HepG2 (cell line): ENCODE data around the gene RNF8. TPM values are rescaled to one million over a fixed set of nuclear protein-coding genes. Genes with fewer than 3 reads are reported as not detected.

Experiments
- ATAC-seq: fragments of 200-7000 bp; cut with Tn5 transposase; 3 replicates; pipeline ENCODE4 v1.9.1; 2020; ENCODE audit warnings: mild to moderate bottlenecking, moderate library complexity
- BruUV-seq: library from RNA; stranded (reverse); fragments of 400-500 nt; replicated peaks from 2 replicates; lab custom pipeline; 2021; lab: Mats Ljungman, UMichigan
- CTCF ChIA-PET: fragments of 300-600 bp; formaldehyde crosslinking; extraction: SDS; loops from one replicate; lab custom pipeline; 2021; ENCODE audit warnings: low total read pairs, inconsistent platforms, low intra/inter-chr PET ratio; lab: Yijun Ruan, JAX
- POLR2A ChIA-PET: fragments of 350-600 bp; sonication (Branson Sonifier 250); formaldehyde crosslinking; loops from one replicate; lab custom pipeline; 2020; ENCODE audit warnings: antibody characterized with exemption, inconsistent platforms; lab: Yijun Ruan, JAX
- DNase-seq: peaks from one replicate; pipeline ENCODE4 v3.0.0-alpha.2; 2015; ENCODE audit warnings: low spot score
- FAIRE-seq: peaks from 3 replicates; lab custom pipeline; 2011; peaks lifted over from hg19 to GRCh38; lab: Jason Lieb, UNC
- H2AFZ ChIP-seq: one replicate; pipeline ENCODE4 v1.6.1; 2011; ENCODE audit warnings: low read length, inconsistent platforms
- H3K27ac ChIP-seq: fragments of 300-600 bp; 3 replicates; pipeline ENCODE4 v1.8.0; 2011; ENCODE audit warnings: mixed run types, mild to moderate bottlenecking, mixed read lengths, low read length, inconsistent platforms; ENCODE audit not compliant: insufficient read depth; ENCODE audit errors: extremely low read length
- H3K27me3 ChIP-seq, 2 experiments: fragments of 200-600 bp in 1 of 2; 2 replicates in 1 of 2; 3 replicates in 1 of 2; pipeline versions ENCODE4 v1.6.0 to v1.8.0; 2011; ENCODE audit warnings: low read length in 2 of 2, mild to moderate bottlenecking in 2 of 2, moderate library complexity in 2 of 2, inconsistent platforms in 1 of 2; ENCODE audit not compliant: insufficient read depth in 2 of 2, control insufficient read depth in 1 of 2
- H3K36me3 ChIP-seq, 2 experiments: fragments of 200-600 bp in 1 of 2; replicated peaks in 1 of 2; 2 replicates in 1 of 2; 3 replicates in 1 of 2; pipeline versions ENCODE4 v1.5.1 to v1.8.0; 2011; ENCODE audit warnings: low read length in 2 of 2, inconsistent platforms in 1 of 2; ENCODE audit not compliant: insufficient read depth in 2 of 2, control insufficient read depth in 1 of 2
- H3K4me1 ChIP-seq: 2 replicates; pipeline ENCODE4 v1.5.1; 2012; ENCODE audit warnings: low read length, inconsistent platforms; ENCODE audit not compliant: insufficient read depth
- H3K4me2 ChIP-seq: 2 replicates; pipeline ENCODE4 v1.6.0; 2011; ENCODE audit warnings: low read depth, low read length, inconsistent platforms
- H3K4me3 ChIP-seq, 3 experiments: fragments of 200-600 bp in 1 of 3; sonication (generic), shearing (Covaris generic) in 1 of 3; replicated peaks in 1 of 3; 2 replicates each; pipeline ENCODE4 v1.5.1; 2011 to 2016; ENCODE audit warnings: low read length in 3 of 3, inconsistent platforms in 2 of 3, low read depth in 2 of 3, mild to moderate bottlenecking in 2 of 3, control low read depth in 1 of 3, mixed read lengths in 1 of 3; ENCODE audit not compliant: insufficient read depth in 1 of 3
- H3K79me2 ChIP-seq: one replicate; pipeline ENCODE4 v1.6.1; 2011; ENCODE audit warnings: low read length, inconsistent platforms; ENCODE audit not compliant: insufficient read depth
- H3K9ac ChIP-seq: 2 replicates; pipeline ENCODE4 v1.6.0; 2011; ENCODE audit warnings: mild to moderate bottlenecking, low read depth, low read length, inconsistent platforms; ENCODE audit not compliant: insufficient read depth
- H3K9me3 ChIP-seq: 2 replicates; pipeline ENCODE4 v1.5.1; 2012; ENCODE audit warnings: mild to moderate bottlenecking, low read length
- H4K20me1 ChIP-seq: 2 replicates; pipeline ENCODE4 v1.6.0; 2011; ENCODE audit warnings: inconsistent platforms, mild to moderate bottlenecking, low read length, moderate library complexity; ENCODE audit not compliant: insufficient read depth
- ELF1 ChIP-seq: sonication (generic); formaldehyde crosslinking; IDR thresholded peaks from 2 replicates; pipeline ENCODE4 v1.4.0; 2020; ENCODE audit warnings: missing genetic modification reagents
- EZH2 ChIP-seq: conservative IDR thresholded peaks from 2 replicates; pipeline ENCODE4 v1.6.1; 2012; ENCODE audit warnings: mild to moderate bottlenecking, low read depth, low read length, moderate library complexity
- ONECUT2 ChIP-seq: sonication (generic); formaldehyde crosslinking; IDR thresholded peaks from 2 replicates; pipeline ENCODE4 v1.4.0; 2020; ENCODE audit warnings: missing genetic modification reagents
- TMF1 ChIP-seq: sonication (generic); formaldehyde crosslinking; IDR thresholded peaks from 2 replicates; pipeline ENCODE4 v1.8.1; 2022; ENCODE audit warnings: low read depth, missing genetic modification reagents
- ZNF264 ChIP-seq: sonication (generic); formaldehyde crosslinking; IDR thresholded peaks from 2 replicates; pipeline ENCODE4 v1.4.0; 2020; ENCODE audit warnings: missing genetic modification reagents
- ZNF354B ChIP-seq: sonication (generic); formaldehyde crosslinking; IDR thresholded peaks from 2 replicates; pipeline ENCODE4 v1.8.0; 2022; ENCODE audit warnings: mild to moderate bottlenecking, missing genetic modification reagents
- WGBS: methylation state at CpG from one replicate; pipeline ENCODE4 v1.1.6; 2017; ENCODE audit warnings: low lambda C conversion rate; 5-methylcytosine and 5-hydroxymethylcytosine counted together
- in situ Hi-C: cut with HindIII; loops from 2 replicates; pipeline ENCODE4 v1.10.0; 2017; ENCODE audit warnings: low pct_unique_long_range_greater_than_20kb; ENCODE audit not compliant: extremely low pct_ligation_motif_present
- intact Hi-C: fragments of 100-400 bp; cut with micrococcal nuclease; formaldehyde crosslinking; loops from one replicate; pipeline ENCODE4 v1.10.0; 2022; ENCODE audit not compliant: unreplicated experiment
- polyA plus RNA-seq, 8 experiments: library from polyadenylated mRNA; depleted of rRNA in 3 of 8; stranded (reverse) in 7 of 8; unstranded in 1 of 8; fragments of >200 nt; fragmentation: Illumina TruSeq in 4 of 8; extraction: Trizol in 4 of 8; gene quantifications; 2 replicates each; pipeline versions ENCODE4 v1.2.1 to v1.2.3, GENCODE V29; 2011 to 2016; ENCODE audit warnings: low read depth in 4 of 8, missing spikeins in 1 of 8, mixed read lengths in 1 of 8; ENCODE audit not compliant: insufficient read depth in 1 of 8
- total RNA-seq, 5 experiments: library from RNA; depleted of rRNA; stranded (reverse); fragments of >200 nt; fragmentation: Illumina TruSeq; extraction: Trizol; gene quantifications; 2 replicates each; pipeline ENCODE4 v1.2.3, GENCODE V29; 2016; ENCODE audit warnings: low read depth in 1 of 5
- TF ChIP-seq, protein P1 (sequence below): IDR thresholded peaks from 2 replicates; pipeline ENCODE4 v1.6.1; 2016; ENCODE audit warnings: mild to moderate bottlenecking, missing biosample characterization, missing genetic modification reagents
- TF ChIP-seq, protein P2 (sequence below): sonication (generic); formaldehyde crosslinking; IDR thresholded peaks from 2 replicates; pipeline ENCODE4 v1.8.0; 2023; ENCODE audit warnings: mild to moderate bottlenecking, missing genetic modification reagents
- TF ChIP-seq, protein P3 (sequence below): IDR thresholded peaks from 2 replicates; pipeline ENCODE4 v1.6.1; 2016; ENCODE audit warnings: missing compliant biosample characterization, missing genetic modification reagents, borderline replicate concordance

RNF8 gene
- total and polyA plus RNA-seq, 2 of the 13 experiments (the other 11 are each of a cell fraction or from before 2014, with no cell fraction given) = 21.8 to 47.6 TPM

DNA sequence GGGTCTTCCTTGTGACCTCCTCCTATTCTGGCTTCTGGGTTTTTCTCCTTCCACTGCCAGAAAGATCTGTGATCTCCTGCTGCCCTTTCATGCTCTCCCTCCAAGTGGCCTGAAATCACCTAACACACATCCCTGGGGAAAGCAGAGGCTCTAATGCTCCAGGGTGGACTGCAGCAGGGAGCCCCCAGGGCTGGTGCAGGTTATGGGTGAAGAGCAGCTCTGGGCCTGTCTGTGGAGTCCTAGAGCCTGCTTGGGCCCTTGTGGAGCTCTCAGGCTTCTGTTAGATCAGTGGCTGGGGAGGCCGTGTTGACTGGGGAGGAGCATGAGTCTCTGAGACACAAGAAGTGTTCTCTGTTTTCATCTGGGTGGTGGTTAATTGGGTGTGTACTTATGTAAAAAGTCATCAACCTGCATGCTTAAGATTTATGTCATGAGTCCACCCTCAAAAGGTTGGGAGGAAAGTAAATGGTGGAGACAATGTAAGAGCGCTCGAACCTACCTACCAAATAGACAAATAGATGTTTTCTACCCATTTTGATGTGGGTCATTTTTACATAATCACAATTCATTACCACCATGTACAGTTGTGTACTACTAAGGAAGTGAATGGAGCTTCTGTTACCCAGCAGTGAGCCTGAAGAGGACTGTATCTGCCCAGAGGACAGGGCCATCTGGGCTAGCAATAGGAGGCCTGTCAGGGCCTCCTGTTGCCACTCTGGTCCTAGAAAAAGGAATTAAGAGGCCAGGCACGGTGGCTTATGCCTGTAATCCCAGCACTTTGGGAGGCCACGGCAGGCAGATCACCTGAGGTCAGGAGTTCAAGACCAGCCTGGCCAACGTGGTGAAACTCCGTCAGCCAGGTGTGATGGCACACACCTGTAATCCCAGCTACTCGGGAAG lies 32.0 kb upstream of the RNF8 start:
- no peak overlapping the region for H3K9ac ChIP-seq
- ChIA-PET CTCF (no interaction called here), POLR2A (no interaction called here)
- H3K4me2 ChIP-seq = no peak overlapping the region
- intact Hi-C loops = no loop called here
- BruUV-seq = no TSS peak
- WGBS = 95% methylated on average over 8 of the region's 8 CpGs
- FAIRE-seq = no peak
- H3K36me3 ChIP-seq = peaks cover 13 to 44% of the 10 kb centered on the region in 2 experiments
- ATAC-seq = no peak
- no peaks in the 10 kb centered on the region for H4K20me1 ChIP-seq
- DNase-seq = no peak
- in situ Hi-C loops = no loop called here
- H2AFZ ChIP-seq = no peak overlapping the region
- no peaks in the 10 kb centered on the region for H3K79me2 ChIP-seq
- no peak overlapping the region for H3K27ac ChIP-seq
- H3K4me1 ChIP-seq = peaks cover 41% of the 10 kb centered on the region
- H3K9me3 ChIP-seq = no peaks in the 10 kb centered on the region
- no peak overlapping the region for H3K4me3 ChIP-seq
- TF ChIP-seq ELF1 (no peak), TMF1 (no peak)
- no peaks in the 10 kb centered on the region for H3K27me3 ChIP-seq

DNA sequence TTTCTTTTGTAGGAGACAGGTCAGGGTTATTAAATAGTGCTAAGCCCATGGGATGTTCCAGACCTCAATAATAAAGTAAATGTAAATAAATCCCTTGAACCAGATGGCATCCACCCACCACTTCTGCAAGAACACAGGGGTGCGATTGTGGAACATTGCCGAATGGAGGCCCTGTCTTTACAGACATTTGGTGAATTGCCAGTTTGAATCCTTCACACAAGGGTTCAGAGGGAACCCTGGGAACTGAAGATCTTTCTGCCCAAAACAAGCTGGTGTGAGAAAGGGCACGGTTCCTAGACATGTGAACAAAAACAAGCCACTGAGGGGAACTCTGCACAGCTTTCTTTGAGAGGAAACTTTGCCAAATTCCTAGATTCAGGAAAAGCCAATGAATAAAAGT lies 30.2 kb upstream of the RNF8 start:
- H3K4me1 ChIP-seq = peaks cover 43% of the 10 kb centered on the region
- ATAC-seq (no peak), DNase-seq (no peak), FAIRE-seq (no peak)
- no peak overlapping the region for H3K9ac ChIP-seq
- H3K36me3 ChIP-seq = peaks cover 6 to 27% of the 10 kb centered on the region in 2 experiments; a peak in 4 of 5 replicates
- peak overlapping the region; percentile 94 for H3K27ac ChIP-seq
- H3K27me3 ChIP-seq = no peaks in the 10 kb centered on the region
- no peak overlapping the region for H3K4me2 ChIP-seq
- no peaks in the 10 kb centered on the region for H4K20me1 ChIP-seq
- intact Hi-C loops = no loop called here
- no peak overlapping the region for H3K4me3 ChIP-seq
- in situ Hi-C loops = no loop called here
- CTCF ChIA-PET = no interaction called here
- WGBS = 60% methylated on average over 3 of the region's 3 CpGs
- H3K79me2 ChIP-seq = no peaks in the 10 kb centered on the region
- POLR2A ChIA-PET = no interaction called here
- TF ChIP-seq, protein P1, sequence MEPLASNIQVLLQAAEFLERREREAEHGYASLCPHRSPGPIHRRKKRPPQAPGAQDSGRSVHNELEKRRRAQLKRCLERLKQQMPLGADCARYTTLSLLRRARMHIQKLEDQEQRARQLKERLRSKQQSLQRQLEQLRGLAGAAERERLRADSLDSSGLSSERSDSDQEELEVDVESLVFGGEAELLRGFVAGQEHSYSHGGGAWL = no peak
- TF ChIP-seq, protein P2, sequence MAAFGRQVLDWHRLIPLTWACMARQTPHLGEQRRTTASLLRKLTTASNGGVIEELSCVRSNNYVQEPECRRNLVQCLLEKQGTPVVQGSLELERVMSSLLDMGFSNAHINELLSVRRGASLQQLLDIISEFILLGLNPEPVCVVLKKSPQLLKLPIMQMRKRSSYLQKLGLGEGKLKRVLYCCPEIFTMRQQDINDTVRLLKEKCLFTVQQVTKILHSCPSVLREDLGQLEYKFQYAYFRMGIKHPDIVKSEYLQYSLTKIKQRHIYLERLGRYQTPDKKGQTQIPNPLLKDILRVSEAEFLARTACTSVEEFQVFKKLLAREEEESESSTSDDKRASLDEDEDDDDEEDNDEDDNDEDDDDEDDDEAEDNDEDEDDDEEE (CRISPR knock-in tag) = no peak
- TF ChIP-seq ZNF264 (CRISPR knock-in tag) (no peak), ZNF354B (CRISPR knock-in tag) (no peak), EZH2 (no peak), ONECUT2 (no peak)
- TF ChIP-seq, protein P3, sequence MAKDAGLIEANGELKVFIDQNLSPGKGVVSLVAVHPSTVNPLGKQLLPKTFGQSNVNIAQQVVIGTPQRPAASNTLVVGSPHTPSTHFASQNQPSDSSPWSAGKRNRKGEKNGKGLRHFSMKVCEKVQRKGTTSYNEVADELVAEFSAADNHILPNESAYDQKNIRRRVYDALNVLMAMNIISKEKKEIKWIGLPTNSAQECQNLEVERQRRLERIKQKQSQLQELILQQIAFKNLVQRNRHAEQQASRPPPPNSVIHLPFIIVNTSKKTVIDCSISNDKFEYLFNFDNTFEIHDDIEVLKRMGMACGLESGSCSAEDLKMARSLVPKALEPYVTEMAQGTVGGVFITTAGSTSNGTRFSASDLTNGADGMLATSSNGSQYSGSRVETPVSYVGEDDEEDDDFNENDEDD = no peak
- no peak overlapping the region for H2AFZ ChIP-seq
- no peaks in the 10 kb centered on the region for H3K9me3 ChIP-seq
- BruUV-seq = no TSS peak
